ENCODE data around the gene MYLK. TPM values are rescaled to one million over a fixed set of nuclear protein-coding genes. Genes with fewer than 3 reads are reported as not detected.

Gene MYLK
- total RNA-seq, 1 donor from 2014 or later = 81.4 TPM

GRCh38 chr3:123636431-123636841 lies 247.7 kb downstream of the MYLK start:
- no peak for DNase-seq (ENCODE audit: low read depth)
- H3K4me3 ChIP-seq (ENCODE audit: low read depth, low read length) = no peak overlapping the region
- TF ChIP-seq, protein P1, sequence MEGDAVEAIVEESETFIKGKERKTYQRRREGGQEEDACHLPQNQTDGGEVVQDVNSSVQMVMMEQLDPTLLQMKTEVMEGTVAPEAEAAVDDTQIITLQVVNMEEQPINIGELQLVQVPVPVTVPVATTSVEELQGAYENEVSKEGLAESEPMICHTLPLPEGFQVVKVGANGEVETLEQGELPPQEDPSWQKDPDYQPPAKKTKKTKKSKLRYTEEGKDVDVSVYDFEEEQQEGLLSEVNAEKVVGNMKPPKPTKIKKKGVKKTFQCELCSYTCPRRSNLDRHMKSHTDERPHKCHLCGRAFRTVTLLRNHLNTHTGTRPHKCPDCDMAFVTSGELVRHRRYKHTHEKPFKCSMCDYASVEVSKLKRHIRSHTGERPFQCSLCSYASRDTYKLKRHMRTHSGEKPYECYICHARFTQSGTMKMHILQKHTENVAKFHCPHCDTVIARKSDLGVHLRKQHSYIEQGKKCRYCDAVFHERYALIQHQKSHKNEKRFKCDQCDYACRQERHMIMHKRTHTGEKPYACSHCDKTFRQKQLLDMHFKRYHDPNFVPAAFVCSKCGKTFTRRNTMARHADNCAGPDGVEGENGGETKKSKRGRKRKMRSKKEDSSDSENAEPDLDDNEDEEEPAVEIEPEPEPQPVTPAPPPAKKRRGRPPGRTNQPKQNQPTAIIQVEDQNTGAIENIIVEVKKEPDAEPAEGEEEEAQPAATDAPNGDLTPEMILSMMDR (conservative IDR thresholded peaks at IDR 0.05; ENCODE audit: low read depth, low read length) = no peak

GRCh38 chr3:123635717-123636116 lies 248.4 kb downstream of the MYLK start:
- DNase-seq (ENCODE audit: low read depth) = no peak
- TF ChIP-seq, protein P1 (conservative IDR thresholded peaks at IDR 0.05; ENCODE audit: low read depth, low read length) = no peak
- H3K4me3 ChIP-seq (ENCODE audit: low read depth, low read length) = no peak overlapping the region

- TF ChIP-seq, protein P1 (conservative IDR thresholded peaks at IDR 0.05; ENCODE audit: low read depth, low read length) = no peak
- no peak for DNase-seq (ENCODE audit: low read depth)
- no peak overlapping the region for H3K4me3 ChIP-seq (ENCODE audit: low read depth, low read length)
Observed at GRCh38 chr3:123635217-123635616, 248.9 kb downstream of the MYLK start.

DNA sequence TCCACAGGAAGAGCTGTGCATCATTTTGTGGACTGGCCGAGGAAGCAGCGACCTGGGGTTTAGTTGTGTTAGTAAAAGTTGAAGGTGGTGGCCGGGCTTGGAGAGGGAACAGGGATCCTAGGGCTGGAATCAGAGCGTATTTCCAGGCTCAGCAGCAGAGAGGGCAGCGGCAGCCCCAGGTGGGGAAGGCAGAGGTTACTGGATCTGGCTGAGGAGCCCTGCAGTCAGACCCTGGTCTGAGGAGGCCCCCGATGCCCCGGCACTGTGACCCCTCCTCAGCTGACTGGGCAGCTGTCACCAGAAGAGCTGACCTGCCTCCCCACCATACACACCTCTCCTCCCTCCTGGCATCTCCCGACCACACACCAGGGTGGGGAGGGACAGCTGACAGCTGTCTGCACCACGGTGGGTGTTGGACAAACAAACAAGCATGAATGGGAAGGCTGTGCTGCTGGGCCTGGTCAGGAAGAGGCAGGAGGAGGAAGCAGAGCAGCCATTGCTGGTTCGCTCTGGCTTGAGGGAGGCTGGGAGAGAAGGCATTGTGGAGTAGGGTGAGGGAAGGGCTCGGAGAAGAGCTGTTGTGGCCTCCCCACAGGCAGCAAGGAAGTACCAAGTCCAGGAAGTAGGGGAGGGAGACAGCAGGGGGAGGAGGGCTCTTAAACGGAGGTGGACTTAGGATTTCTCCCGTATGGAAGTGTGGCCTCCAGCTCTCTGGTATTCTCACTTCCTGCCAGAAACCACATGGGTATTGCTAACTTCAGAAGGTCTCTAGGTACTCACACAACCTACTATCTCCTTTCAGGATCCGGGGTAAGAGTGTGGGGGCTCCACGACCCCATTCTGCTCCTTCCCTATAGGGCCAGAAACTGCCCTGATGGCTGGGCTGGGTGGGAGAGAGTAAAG lies 249.7 kb downstream of the MYLK start:
- TF ChIP-seq, protein P1 (conservative IDR thresholded peaks at IDR 0.05; ENCODE audit: low read depth, low read length) = no peak
- DNase-seq (ENCODE audit: low read depth) = no peak
- H3K4me3 ChIP-seq (ENCODE audit: low read depth, low read length) = no peak overlapping the region

GRCh38 chr3:123633530-123633929 lies 250.6 kb downstream of the MYLK start:
- TF ChIP-seq, protein P1 (conservative IDR thresholded peaks at IDR 0.05; ENCODE audit: low read depth, low read length) = no peak
- DNase-seq (ENCODE audit: low read depth) = no peak
- H3K4me3 ChIP-seq (ENCODE audit: low read depth, low read length) = no peak overlapping the region

- DNase-seq (ENCODE audit: low read depth) = no peak
- no peak overlapping the region for H3K4me3 ChIP-seq (ENCODE audit: low read depth, low read length)
- TF ChIP-seq, protein P1 (conservative IDR thresholded peaks at IDR 0.05; ENCODE audit: low read depth, low read length) = no peak
Observed at GRCh38 chr3:123632161-123632655, 251.9 kb downstream of the MYLK start.

GRCh38 chr3:123629747-123630047 lies 254.4 kb downstream of the MYLK start:
- DNase-seq (ENCODE audit: low read depth) = no peak
- no peak overlapping the region for H3K4me3 ChIP-seq (ENCODE audit: low read depth, low read length)
- TF ChIP-seq, protein P1 (conservative IDR thresholded peaks at IDR 0.05; ENCODE audit: low read depth, low read length) = peak; percentile 17
